HG02981 (cell line): Measurements from ENCODE around the gene PLOD3.
"Not testable (repeated sequence)": the region's sequence is repeated elsewhere in the genome, so short reads cannot be mapped to it uniquely, and the experiment has no call there.

Experiments used
- ATAC-seq: cut with Tn5 transposase; IDR thresholded peaks from one replicate; pipeline ENCODE4 v1.9.1; 2021; ENCODE audit warnings: mild to moderate bottlenecking, moderate library complexity; ENCODE audit not compliant: unreplicated experiment

The PLOD3 gene

GRCh38 chr7:101216001-101216859 is 1.2 kb downstream of the PLOD3 start:
- no peak for ATAC-seq

DNA sequence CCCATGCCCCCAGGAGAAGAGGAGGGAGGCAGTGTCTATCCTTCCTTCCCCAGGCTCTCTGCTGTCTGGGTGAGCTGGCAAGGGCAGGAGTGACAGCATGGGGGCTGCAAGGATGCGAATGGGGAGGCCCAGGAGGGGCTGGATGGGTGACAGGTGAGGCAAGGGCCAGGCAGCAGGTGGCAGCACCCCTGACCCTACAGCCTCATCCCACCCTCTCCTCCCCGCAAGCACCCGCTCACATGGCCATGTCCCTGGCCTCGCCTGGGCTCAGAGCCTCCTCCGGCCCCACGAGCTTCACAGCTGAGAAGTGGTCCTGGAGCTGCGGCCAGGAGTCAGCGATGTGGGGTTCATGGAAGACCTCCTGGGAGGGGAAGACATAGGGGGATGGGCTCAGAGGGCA is 5.4 kb downstream of the PLOD3 start:
- no peak for ATAC-seq

DNA sequence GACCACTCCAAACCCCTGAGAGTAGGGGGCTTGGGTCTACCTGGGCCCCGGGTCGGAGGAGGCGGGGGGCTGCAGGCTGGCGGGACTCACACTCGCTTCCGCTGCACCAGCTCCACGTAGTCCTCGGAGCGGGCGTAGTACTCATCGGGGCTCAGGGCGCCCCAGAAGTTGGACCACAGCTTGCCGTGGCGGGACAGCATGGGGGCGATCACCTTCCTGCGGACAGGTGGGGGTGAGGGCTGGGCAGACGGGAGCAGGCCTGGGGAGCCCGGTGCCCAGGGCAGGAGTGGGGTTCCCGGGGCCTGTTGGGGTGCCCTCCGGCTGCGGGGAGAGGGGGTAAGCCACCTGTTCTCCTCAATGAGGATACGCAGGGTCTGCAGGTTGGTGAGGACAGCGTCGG is 5.9 kb downstream of the PLOD3 start:
- ATAC-seq, result no peak

DNA sequence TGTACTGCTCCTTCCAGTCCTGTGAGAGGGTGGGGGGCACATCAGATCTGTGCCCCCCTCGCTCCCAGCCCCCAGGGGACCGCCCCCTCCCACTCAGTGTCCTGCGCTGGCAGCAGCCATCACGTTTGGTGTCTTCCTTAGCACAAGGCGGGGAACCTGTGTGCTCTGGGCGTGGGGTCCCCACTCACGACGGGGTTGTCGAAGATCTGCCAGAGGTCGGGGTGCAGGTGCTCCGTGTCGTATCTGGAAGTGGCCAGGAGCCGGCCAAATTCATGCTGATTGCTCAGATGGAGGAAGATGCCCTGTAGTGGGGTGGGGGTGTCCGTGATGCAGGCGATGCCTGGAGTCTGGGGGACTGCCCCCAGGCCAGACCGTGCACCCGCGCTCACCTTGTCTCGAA is 7.2 kb downstream of the PLOD3 start:
- no peak for ATAC-seq

DNA sequence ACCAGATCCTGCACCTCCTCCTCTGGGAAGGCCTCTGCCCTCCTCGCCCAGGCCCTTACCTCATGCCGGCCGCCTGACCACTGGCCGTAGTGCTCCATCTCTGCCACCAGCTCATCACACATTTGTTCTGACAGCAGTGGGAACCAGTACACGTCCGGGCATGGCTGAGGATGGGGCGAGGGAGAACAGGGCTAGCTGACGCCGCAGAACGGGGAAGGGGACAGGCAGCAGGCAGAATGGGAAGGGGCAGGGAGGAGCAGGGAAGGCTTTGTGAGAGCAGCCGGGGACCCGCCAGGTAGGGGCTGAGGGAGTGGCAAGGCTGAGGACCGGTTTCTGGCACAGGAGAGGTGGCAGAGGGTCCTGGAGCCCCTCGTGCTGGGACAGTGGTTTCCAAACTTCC is 8.6 kb downstream of the PLOD3 start:
- no peak for ATAC-seq

- ATAC-seq, result no peak
Observed at GRCh38 chr7:101207459-101207858, 9.9 kb downstream of the PLOD3 start.

- ATAC-seq, result no peak
Observed at GRCh38 chr7:101206665-101207042, 10.7 kb downstream of the PLOD3 start.

- no peak for ATAC-seq
Observed at GRCh38 chr7:101205901-101206664, 11.3 kb downstream of the PLOD3 start.

DNA sequence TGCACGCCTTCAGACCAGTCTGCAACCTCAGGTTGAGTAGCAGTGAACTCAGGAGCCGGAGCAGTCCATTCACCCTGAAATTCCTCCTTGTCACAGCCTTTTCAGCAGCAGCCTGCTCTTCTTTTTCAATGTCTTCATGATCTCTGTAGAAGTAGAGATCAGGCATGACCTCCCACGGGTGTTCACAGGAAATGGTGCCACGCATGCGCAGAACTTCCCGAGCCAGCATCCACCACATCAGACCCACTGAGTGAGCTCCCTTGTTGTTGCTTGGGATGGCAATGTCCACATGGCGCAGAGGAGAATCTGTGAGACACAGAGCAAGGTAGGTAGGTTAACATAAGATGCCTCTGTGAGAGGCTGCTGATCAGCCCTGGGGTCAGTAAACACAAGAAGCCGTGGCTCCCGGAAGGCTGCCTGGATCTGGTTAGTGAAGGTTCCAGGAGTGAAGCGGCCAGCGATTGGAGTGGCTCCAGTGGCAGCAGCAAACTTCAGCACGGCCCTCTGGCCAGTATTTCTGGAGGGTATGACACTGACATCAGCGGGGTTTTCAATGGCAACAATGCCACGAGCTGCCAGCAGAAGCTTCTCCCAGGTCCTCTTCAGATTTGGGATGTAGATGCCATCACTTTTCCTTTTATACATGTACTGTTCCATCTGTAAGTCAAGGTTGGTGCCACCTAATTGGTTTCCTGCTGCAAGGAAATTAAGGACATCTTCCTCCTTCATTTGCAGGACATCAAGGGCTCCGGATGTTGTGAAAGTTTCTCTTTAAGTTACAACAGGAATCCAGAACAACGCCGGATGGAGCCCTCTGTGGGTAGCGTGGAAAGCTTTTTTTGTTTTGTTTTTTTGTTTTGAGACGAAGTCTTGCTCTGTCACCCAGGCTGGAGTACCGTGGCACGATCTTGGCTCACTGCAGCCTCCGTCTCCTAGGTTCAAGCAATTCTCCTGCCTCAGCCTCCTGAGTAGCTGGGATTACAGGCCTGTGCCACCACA is 13.3 kb downstream of the PLOD3 start:
- ATAC-seq, result not testable (repeated sequence)

- ATAC-seq, result no peak
Observed at GRCh38 chr7:101202603-101202918, 14.8 kb downstream of the PLOD3 start.

GRCh38 chr7:101201695-101202602 is 15.4 kb downstream of the PLOD3 start:
- no peak for ATAC-seq

GRCh38 chr7:101200862-101201599 is 16.4 kb downstream of the PLOD3 start, which contains the start of gene MOGAT3:
TSS of gene MOGAT3 (minus strand) at chr7:101201036. CDS start at chr7:101200854, 182 bp downstream.
- ATAC-seq, result no peak

DNA sequence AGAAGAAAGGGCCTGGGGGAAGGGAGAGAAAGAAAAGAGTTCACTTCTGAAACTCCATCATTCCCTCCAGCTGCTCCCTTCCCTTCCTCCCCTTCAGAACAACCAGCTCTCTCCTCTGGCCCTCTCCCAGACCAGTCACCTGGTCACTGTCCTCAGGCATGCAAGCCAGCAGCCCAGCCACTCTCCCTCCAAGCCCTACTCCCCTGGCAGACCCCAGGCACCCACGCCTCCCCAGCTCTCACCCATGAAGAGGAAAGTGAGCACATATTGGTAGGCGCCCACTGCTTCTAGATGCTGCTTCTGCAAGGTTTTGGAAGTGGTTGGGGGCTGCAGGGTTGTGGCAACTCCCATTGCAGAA is 16.9 kb downstream of the PLOD3 start:
- no peak for ATAC-seq

- ATAC-seq, result not testable (repeated sequence)
Observed at GRCh38 chr7:101199522-101199921, 17.9 kb downstream of the PLOD3 start.

- ATAC-seq, result no peak
Observed at GRCh38 chr7:101198476-101198875, 18.9 kb downstream of the PLOD3 start.

- no peak for ATAC-seq
Observed at GRCh38 chr7:101197991-101198390, 19.4 kb downstream of the PLOD3 start.

DNA sequence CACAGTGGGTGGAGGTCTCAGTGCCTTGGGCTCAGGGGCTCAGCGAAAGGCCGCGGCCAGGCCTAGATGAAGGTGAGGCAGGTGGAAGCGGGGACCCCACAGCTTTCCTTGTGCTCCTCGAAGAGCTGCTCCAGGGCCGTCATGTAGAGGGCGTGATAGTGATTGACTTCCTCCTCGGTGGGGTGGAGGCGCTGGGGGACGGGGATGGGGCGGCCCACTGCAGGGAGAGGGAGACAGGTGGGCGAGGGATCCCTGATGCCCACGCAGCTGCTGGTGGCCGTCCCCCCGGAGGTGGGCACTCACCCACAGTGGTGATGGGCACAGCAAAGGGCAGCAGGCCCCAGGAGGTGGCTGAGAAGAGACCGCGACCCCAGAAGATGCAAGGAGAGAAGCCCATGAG is 21.5 kb downstream of the PLOD3 start:
- no peak for ATAC-seq

GRCh38 chr7:101189109-101189508 is 28.3 kb downstream of the PLOD3 start:
- ATAC-seq, result no peak

GRCh38 chr7:101186844-101187428 is 30.4 kb downstream of the PLOD3 start:
- no peak for ATAC-seq
